Adrenal gland (tissue), 5 donors: ENCODE results near the gene RRP15.

Experiments used
- POLR2A ChIP-seq, 2 donors: fragments of 450-650 bp; IDR thresholded peaks; one replicate each; pipeline ENCODE4 v1.6.1; 2017; ENCODE audit warnings: antibody characterized with exemption in 2 of 2, mild to moderate bottlenecking in 2 of 2, moderate library complexity in 1 of 2
- TF ChIP-seq, protein P1 (sequence below), 6 experiments: fragments of 450-650 bp in 4 of 6; fragments of 200-600 bp in 2 of 6; sonication (generic) in 1 of 6; IDR thresholded peaks; 1 replicate in 5 of 6; 2 replicates in 1 of 6; pipeline versions ENCODE4 v1.5.1 to v1.8.0; 2016 to 2021; ENCODE audit warnings: antibody characterized with exemption in 6 of 6, mild to moderate bottlenecking in 2 of 6, moderate library complexity in 1 of 6
- donor health status: DM: no; HTN: no; CAD: no.

- TF ChIP-seq, protein P1, sequence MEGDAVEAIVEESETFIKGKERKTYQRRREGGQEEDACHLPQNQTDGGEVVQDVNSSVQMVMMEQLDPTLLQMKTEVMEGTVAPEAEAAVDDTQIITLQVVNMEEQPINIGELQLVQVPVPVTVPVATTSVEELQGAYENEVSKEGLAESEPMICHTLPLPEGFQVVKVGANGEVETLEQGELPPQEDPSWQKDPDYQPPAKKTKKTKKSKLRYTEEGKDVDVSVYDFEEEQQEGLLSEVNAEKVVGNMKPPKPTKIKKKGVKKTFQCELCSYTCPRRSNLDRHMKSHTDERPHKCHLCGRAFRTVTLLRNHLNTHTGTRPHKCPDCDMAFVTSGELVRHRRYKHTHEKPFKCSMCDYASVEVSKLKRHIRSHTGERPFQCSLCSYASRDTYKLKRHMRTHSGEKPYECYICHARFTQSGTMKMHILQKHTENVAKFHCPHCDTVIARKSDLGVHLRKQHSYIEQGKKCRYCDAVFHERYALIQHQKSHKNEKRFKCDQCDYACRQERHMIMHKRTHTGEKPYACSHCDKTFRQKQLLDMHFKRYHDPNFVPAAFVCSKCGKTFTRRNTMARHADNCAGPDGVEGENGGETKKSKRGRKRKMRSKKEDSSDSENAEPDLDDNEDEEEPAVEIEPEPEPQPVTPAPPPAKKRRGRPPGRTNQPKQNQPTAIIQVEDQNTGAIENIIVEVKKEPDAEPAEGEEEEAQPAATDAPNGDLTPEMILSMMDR (IDR thresholded peaks at IDR 0.05), result no peak
- TF ChIP-seq POLR2A (IDR thresholded peaks at IDR 0.05), result no peak
Observed at GRCh38 chr1:218275823-218276222, 9.3 kb upstream of the RRP15 start.
